Natural killer cell (primary cell): ENCODE data around the gene CADM1. TPM values are rescaled to one million over a fixed set of nuclear protein-coding genes. Genes with fewer than 3 reads are reported as not detected.

ENCODE experiments used
- ATAC-seq, 3 donors: fragments of 150-1000 bp in 2 of 3; fragments of 200-7000 bp in 1 of 3; cut with Tn5 transposase; 1 replicate in 1 of 3; 2 replicates in 2 of 3; pipeline ENCODE4 v1.10.0; 2021; ENCODE audit warnings: mild to moderate bottlenecking in 2 of 3, moderate library complexity in 2 of 3
- DNase-seq, 2 donors: peaks; one replicate each; pipeline versions ENCODE4 v3.0.0 to v3.0.0-alpha.2; 2013 to 2021; ENCODE audit warnings: mixed read lengths in 1 of 2
- H3K27ac ChIP-seq: one replicate; pipeline ENCODE4 v1.5.1; 2013; ENCODE audit warnings: mild to moderate bottlenecking, low read length
- H3K27me3 ChIP-seq: one replicate; pipeline ENCODE4 v1.6.1; 2013; ENCODE audit warnings: low read length; ENCODE audit not compliant: control insufficient read depth, insufficient read depth
- H3K36me3 ChIP-seq: one replicate; pipeline ENCODE4 v1.6.1; 2013; ENCODE audit warnings: low read length; ENCODE audit not compliant: control insufficient read depth, insufficient read depth
- H3K4me1 ChIP-seq: one replicate; pipeline ENCODE4 v1.6.1; 2013; ENCODE audit warnings: low read length; ENCODE audit not compliant: control insufficient read depth, insufficient read depth
- H3K4me3 ChIP-seq: one replicate; pipeline ENCODE4 v1.5.1; 2013; ENCODE audit warnings: low read length
- H3K9me3 ChIP-seq: one replicate; pipeline ENCODE4 v1.6.1; 2013; ENCODE audit warnings: low read length; ENCODE audit not compliant: control insufficient read depth, insufficient read depth
- H3K27ac Mint-ChIP-seq, 2 donors: one replicate each; pipeline ENCODE4 v1.8.0; 2022; ENCODE audit warnings: mild to moderate bottlenecking in 2 of 2, mixed read lengths in 2 of 2, moderate library complexity in 1 of 2
- H3K27me3 Mint-ChIP-seq, 2 donors: one replicate each; pipeline ENCODE4 v1.8.0; 2022; ENCODE audit warnings: low read depth in 2 of 2, mixed read lengths in 2 of 2
- H3K36me3 Mint-ChIP-seq: one replicate; pipeline ENCODE4 v1.8.0; 2022; ENCODE audit warnings: mixed read lengths
- H3K4me1 Mint-ChIP-seq, 2 donors: one replicate each; pipeline ENCODE4 v1.8.0; 2022; ENCODE audit warnings: mixed read lengths in 2 of 2
- H3K4me3 Mint-ChIP-seq: one replicate; pipeline ENCODE4 v1.8.0; 2022; ENCODE audit warnings: mild to moderate bottlenecking, moderate library complexity, mixed read lengths
- H3K9me3 Mint-ChIP-seq, 2 donors: one replicate each; pipeline ENCODE4 v1.8.0; 2022; ENCODE audit warnings: mixed read lengths in 2 of 2
- CTCF ChIP-seq: fragments of 200-600 bp; IDR thresholded peaks from one replicate; pipeline ENCODE4 v1.8.0; 2022; ENCODE audit warnings: antibody characterized with exemption
- WGBS: methylation state at CpG from one replicate; pipeline ENCODE4 v1.1.7; 2013; ENCODE audit warnings: missing lambda C conversion rate; ENCODE audit not compliant: insufficient coverage; 5-methylcytosine and 5-hydroxymethylcytosine counted together
- intact Hi-C: fragments of 100-400 bp; cut with micrococcal nuclease; formaldehyde crosslinking; loops from one replicate; pipeline ENCODE4 v1.14.2; 2022
- total RNA-seq, 4 donors: library from RNA; stranded (reverse); fragments of 120-200 nt in 1 of 4; gene quantifications; one replicate each; pipeline versions ENCODE4 v1.2.3 to v1.2.4, GENCODE V29; 2013 to 2022

The CADM1 gene
- total RNA-seq, 3 donors from 2014 or later (not counting 1 experiment from before 2014, with no cell fraction given) = 3.2 to 4.2 (median 3.9) TPM

GRCh38 chr11:115502636-115503082, 1.6 kb downstream of the CADM1 start:
- no peak overlapping the region for H3K27ac ChIP-seq
- intact Hi-C loops = no loop called here
- H3K4me3 ChIP-seq = peak overlapping the region; percentile 14
- H3K27ac Mint-ChIP-seq = no peak overlapping the region
- no peaks in the 10 kb centered on the region for H3K9me3 Mint-ChIP-seq
- H3K27me3 ChIP-seq = peaks cover 46% of the 10 kb centered on the region
- peaks cover 5 to 12% of the 10 kb centered on the region in 2 donors for H3K4me1 Mint-ChIP-seq
- 2% methylated on average over 30 of the region's 30 CpGs for WGBS
- H3K36me3 ChIP-seq = no peaks in the 10 kb centered on the region
- peaks cover 19 to 30% of the 10 kb centered on the region in 2 donors for H3K27me3 Mint-ChIP-seq
- DNase-seq (no peak), ATAC-seq (no peak)
- no peaks in the 10 kb centered on the region for H3K36me3 Mint-ChIP-seq
- H3K4me3 Mint-ChIP-seq = no peak overlapping the region
- no peak for TF ChIP-seq CTCF
- H3K4me1 ChIP-seq = peaks cover 29% of the 10 kb centered on the region
- H3K9me3 ChIP-seq = no peaks in the 10 kb centered on the region

DNA sequence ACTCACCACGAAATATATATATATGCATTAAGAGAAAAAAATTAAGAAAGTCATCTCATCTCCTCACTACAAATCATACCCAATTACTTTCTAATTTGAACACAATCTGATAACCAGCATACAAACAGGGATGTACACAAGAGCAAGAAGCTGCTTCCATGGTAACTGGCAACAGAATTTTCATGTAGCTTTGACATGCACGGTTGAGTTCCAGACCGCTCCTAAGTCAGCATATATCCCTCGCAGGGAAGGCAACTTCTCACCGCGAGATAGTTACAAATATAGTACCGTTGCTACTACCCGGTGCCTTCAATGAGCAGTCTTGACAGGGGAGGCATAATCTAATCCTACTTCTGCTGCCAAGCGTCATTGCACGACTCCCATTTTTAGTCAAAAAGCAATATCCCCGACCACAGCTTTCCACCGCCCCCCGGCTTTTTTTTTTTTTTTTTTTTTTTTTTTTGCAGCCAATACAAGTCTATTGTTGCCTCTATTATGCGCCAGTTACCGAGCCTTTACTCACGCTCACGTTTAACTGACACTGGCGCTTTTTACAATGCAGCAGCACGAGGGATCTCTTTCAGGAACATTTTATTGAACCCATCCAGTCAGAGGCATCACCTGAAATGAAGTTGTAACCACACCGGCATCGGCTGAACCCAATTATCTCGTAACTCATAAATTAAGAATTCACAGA, 2.2 kb downstream of the CADM1 start:
- Mint-ChIP-seq H3K4me3 (no peak overlapping the region), H3K27me3 (peaks cover 15 to 32% of the 10 kb centered on the region in 2 donors), H3K36me3 (no peaks in the 10 kb centered on the region), H3K4me1 (peaks cover 5 to 12% of the 10 kb centered on the region in 2 donors), H3K27ac (no peak overlapping the region), H3K9me3 (no peaks in the 10 kb centered on the region)
- WGBS = 4% methylated on average over 21 of the region's 22 CpGs
- DNase-seq = peak in 1 of 2 donors; percentile 15
- ATAC-seq = no peak
- no peaks in the 10 kb centered on the region for H3K36me3 ChIP-seq
- intact Hi-C loops = no loop called here
- no peaks in the 10 kb centered on the region for H3K9me3 ChIP-seq
- H3K27me3 ChIP-seq = peaks cover 46% of the 10 kb centered on the region
- H3K4me3 ChIP-seq = no peak overlapping the region
- TF ChIP-seq CTCF = no peak
- no peak overlapping the region for H3K27ac ChIP-seq
- H3K4me1 ChIP-seq = peaks cover 29% of the 10 kb centered on the region

GRCh38 chr11:115501502-115501892, 2.7 kb downstream of the CADM1 start:
- Histone ChIP-seq H3K27ac (no peak overlapping the region), H3K4me1 (peaks cover 29% of the 10 kb centered on the region), H3K9me3 (no peaks in the 10 kb centered on the region), H3K27me3 (peaks cover 46% of the 10 kb centered on the region), H3K4me3 (no peak overlapping the region), H3K36me3 (no peaks in the 10 kb centered on the region)
- peaks cover 5 to 12% of the 10 kb centered on the region in 2 donors for H3K4me1 Mint-ChIP-seq
- DNase-seq (no peak), ATAC-seq (no peak)
- intact Hi-C loops = no loop called here
- 43% methylated on average over 7 of the region's 8 CpGs for WGBS
- no peaks in the 10 kb centered on the region for H3K9me3 Mint-ChIP-seq
- peaks cover 18 to 37% of the 10 kb centered on the region in 2 donors for H3K27me3 Mint-ChIP-seq
- no peak overlapping the region for H3K27ac Mint-ChIP-seq
- H3K4me3 Mint-ChIP-seq = no peak overlapping the region
- no peak for TF ChIP-seq CTCF
- no peaks in the 10 kb centered on the region for H3K36me3 Mint-ChIP-seq
